SK-N-SH treated with all-trans-retinoic acid at 6 μM for 48 hours (cell line): ENCODE measurements around the gene MEPCE.

Experiments used
- ATAC-seq: fragments of 200-7000 bp; cut with Tn5 transposase; 3 replicates; pipeline ENCODE4 v1.9.1; 2020; ENCODE audit warnings: mild to moderate bottlenecking, moderate library complexity
- ARNTL ChIP-seq: fragments of 450-650 bp; formaldehyde crosslinking; IDR thresholded peaks from 2 replicates; pipeline ENCODE4 v1.5.0; 2020; ENCODE audit warnings: low read depth, mild to moderate bottlenecking, moderate library complexity, borderline replicate concordance
- BACH2 ChIP-seq: fragments of 250-450 bp; sonication (Bioruptor Pico); IDR thresholded peaks from 2 replicates; pipeline ENCODE4 v1.9.0; 2021; ENCODE audit warnings: mild to moderate bottlenecking, borderline replicate concordance
- CREB5 ChIP-seq: fragments of 250-450 bp; sonication (Bioruptor Pico); IDR thresholded peaks from 2 replicates; pipeline ENCODE4 v1.5.1; 2020; ENCODE audit warnings: low read depth, mild to moderate bottlenecking, moderate library complexity
- CSDC2 ChIP-seq: fragments of 250-450 bp; sonication (Bioruptor Pico); IDR thresholded peaks from 2 replicates; pipeline ENCODE4 v1.5.0; 2020; ENCODE audit warnings: mild to moderate bottlenecking, moderate library complexity
- ESRRG ChIP-seq: fragments of 250-450 bp; sonication (Bioruptor Pico); IDR thresholded peaks from 2 replicates; pipeline ENCODE4 v1.6.1; 2021; ENCODE audit warnings: mild to moderate bottlenecking
- GLIS3 ChIP-seq: fragments of 250-450 bp; sonication (Bioruptor Pico); IDR thresholded peaks from 2 replicates; pipeline ENCODE4 v1.5.0; 2020; ENCODE audit warnings: mild to moderate bottlenecking, moderate library complexity
- ISL1 ChIP-seq: fragments of 250-450 bp; sonication (Bioruptor Pico); IDR thresholded peaks from 2 replicates; pipeline ENCODE4 v2.1.2; 2022; ENCODE audit warnings: mild to moderate bottlenecking, moderate library complexity
- OSR1 ChIP-seq: fragments of 250-450 bp; sonication (Bioruptor Pico); IDR thresholded peaks from 2 replicates; pipeline ENCODE4 v1.8.0; 2022; ENCODE audit warnings: moderate library complexity, mild to moderate bottlenecking, inconsistent platforms
- POU6F1 ChIP-seq: fragments of 250-450 bp; sonication (Bioruptor Pico); IDR thresholded peaks from 2 replicates; pipeline ENCODE4 v1.8.0; 2021; ENCODE audit warnings: low read depth, mild to moderate bottlenecking, moderate library complexity, borderline replicate concordance
- PPARA ChIP-seq: fragments of 250-450 bp; sonication (Bioruptor Pico); IDR thresholded peaks from 2 replicates; pipeline ENCODE4 v1.5.0; 2020; ENCODE audit warnings: mild to moderate bottlenecking, borderline replicate concordance
- SNAI2 ChIP-seq: fragments of 250-450 bp; sonication (Bioruptor Pico); IDR thresholded peaks from 2 replicates; pipeline ENCODE4 v1.5.0; 2020; ENCODE audit warnings: mild to moderate bottlenecking, moderate library complexity
- TCF4 ChIP-seq: fragments of 250-450 bp; sonication (Bioruptor Pico); IDR thresholded peaks from 2 replicates; pipeline ENCODE4 v1.8.0; 2021; ENCODE audit warnings: mild to moderate bottlenecking, moderate library complexity, borderline replicate concordance
- TOX ChIP-seq: fragments of 250-450 bp; sonication (Bioruptor Pico); IDR thresholded peaks from 2 replicates; pipeline ENCODE4 v1.8.0; 2021; ENCODE audit warnings: mild to moderate bottlenecking, moderate library complexity, borderline replicate concordance
- TSHZ2 ChIP-seq: fragments of 250-450 bp; sonication (Bioruptor Pico); IDR thresholded peaks from 2 replicates; pipeline ENCODE4 v1.5.0; 2020; ENCODE audit warnings: mild to moderate bottlenecking, moderate library complexity
- ZC3H10 ChIP-seq: fragments of 250-450 bp; sonication (Bioruptor Pico); IDR thresholded peaks from 2 replicates; pipeline ENCODE4 v1.5.1; 2021; ENCODE audit warnings: mild to moderate bottlenecking, moderate library complexity
- ZFP3 ChIP-seq: fragments of 250-450 bp; sonication (Bioruptor Pico); IDR thresholded peaks from 2 replicates; pipeline ENCODE4 v1.5.0; 2020; ENCODE audit warnings: mild to moderate bottlenecking, moderate library complexity
- ZFP30 ChIP-seq: fragments of 450-650 bp; formaldehyde crosslinking; IDR thresholded peaks from 2 replicates; pipeline ENCODE4 v1.5.0; 2022; ENCODE audit warnings: mild to moderate bottlenecking, moderate library complexity
- ZNF565 ChIP-seq: fragments of 450-650 bp; formaldehyde crosslinking; conservative IDR thresholded peaks from 2 replicates; pipeline ENCODE4 v1.5.0; 2020; ENCODE audit warnings: low read depth, mild to moderate bottlenecking, moderate library complexity
- ZNF70 ChIP-seq: fragments of 450-650 bp; formaldehyde crosslinking; IDR thresholded peaks from 2 replicates; pipeline ENCODE4 v1.5.0; 2020; ENCODE audit warnings: mild to moderate bottlenecking, moderate library complexity
- ZNF8 ChIP-seq: fragments of 450-650 bp; formaldehyde crosslinking; IDR thresholded peaks from 2 replicates; pipeline ENCODE4 v1.5.0; 2020; ENCODE audit warnings: mild to moderate bottlenecking, moderate library complexity
- TF ChIP-seq, protein P1 (sequence below): fragments of 250-450 bp; sonication (Bioruptor Pico); IDR thresholded peaks from 2 replicates; pipeline ENCODE4 v1.8.0; 2020; ENCODE audit warnings: mild to moderate bottlenecking, moderate library complexity, borderline replicate concordance
- TF ChIP-seq, protein P2 (sequence below): fragments of 250-450 bp; sonication (Bioruptor Pico); IDR thresholded peaks from 2 replicates; pipeline ENCODE4 v1.5.1; 2021; ENCODE audit warnings: mild to moderate bottlenecking, moderate library complexity

Gene MEPCE

GRCh38 chr7:100398239-100398638, 31.4 kb upstream of the MEPCE start:
- no peak for ATAC-seq
- TF ChIP-seq ZNF8 (CRISPR knock-in tag): no peak
- no peak for TF ChIP-seq BACH2 (CRISPR knock-in tag)
- no peak for TF ChIP-seq ZNF70 (CRISPR knock-in tag)
- no peak for TF ChIP-seq ZC3H10 (CRISPR knock-in tag)
- no peak for TF ChIP-seq TOX (CRISPR knock-in tag)
- no peak for TF ChIP-seq ZNF565 (CRISPR knock-in tag)
- no peak for TF ChIP-seq ARNTL (CRISPR knock-in tag)
- TF ChIP-seq SNAI2 (CRISPR knock-in tag): no peak
- no peak for TF ChIP-seq ESRRG
- TF ChIP-seq ZFP3: no peak
- no peak for TF ChIP-seq CREB5 (CRISPR knock-in tag)
- no peak for TF ChIP-seq TCF4 (CRISPR knock-in tag)
- TF ChIP-seq, protein P1, sequence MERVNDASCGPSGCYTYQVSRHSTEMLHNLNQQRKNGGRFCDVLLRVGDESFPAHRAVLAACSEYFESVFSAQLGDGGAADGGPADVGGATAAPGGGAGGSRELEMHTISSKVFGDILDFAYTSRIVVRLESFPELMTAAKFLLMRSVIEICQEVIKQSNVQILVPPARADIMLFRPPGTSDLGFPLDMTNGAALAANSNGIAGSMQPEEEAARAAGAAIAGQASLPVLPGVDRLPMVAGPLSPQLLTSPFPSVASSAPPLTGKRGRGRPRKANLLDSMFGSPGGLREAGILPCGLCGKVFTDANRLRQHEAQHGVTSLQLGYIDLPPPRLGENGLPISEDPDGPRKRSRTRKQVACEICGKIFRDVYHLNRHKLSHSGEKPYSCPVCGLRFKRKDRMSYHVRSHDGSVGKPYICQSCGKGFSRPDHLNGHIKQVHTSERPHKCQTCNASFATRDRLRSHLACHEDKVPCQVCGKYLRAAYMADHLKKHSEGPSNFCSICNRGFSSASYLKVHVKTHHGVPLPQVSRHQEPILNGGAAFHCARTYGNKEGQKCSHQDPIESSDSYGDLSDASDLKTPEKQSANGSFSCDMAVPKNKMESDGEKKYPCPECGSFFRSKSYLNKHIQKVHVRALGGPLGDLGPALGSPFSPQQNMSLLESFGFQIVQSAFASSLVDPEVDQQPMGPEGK (CRISPR knock-in tag): no peak

GRCh38 chr7:100400041-100400440, 29.6 kb upstream of the MEPCE start:
- no peak for ATAC-seq
- TF ChIP-seq TSHZ2 (no peak), ZFP30 (CRISPR knock-in tag) (no peak), ZFP3 (no peak), ZC3H10 (CRISPR knock-in tag) (no peak), PPARA (CRISPR knock-in tag) (no peak), CSDC2 (no peak), OSR1 (no peak), TOX (CRISPR knock-in tag) (no peak), GLIS3 (CRISPR knock-in tag) (no peak), ISL1 (CRISPR knock-in tag) (no peak), ZNF565 (CRISPR knock-in tag) (no peak)
- TF ChIP-seq, protein P2, sequence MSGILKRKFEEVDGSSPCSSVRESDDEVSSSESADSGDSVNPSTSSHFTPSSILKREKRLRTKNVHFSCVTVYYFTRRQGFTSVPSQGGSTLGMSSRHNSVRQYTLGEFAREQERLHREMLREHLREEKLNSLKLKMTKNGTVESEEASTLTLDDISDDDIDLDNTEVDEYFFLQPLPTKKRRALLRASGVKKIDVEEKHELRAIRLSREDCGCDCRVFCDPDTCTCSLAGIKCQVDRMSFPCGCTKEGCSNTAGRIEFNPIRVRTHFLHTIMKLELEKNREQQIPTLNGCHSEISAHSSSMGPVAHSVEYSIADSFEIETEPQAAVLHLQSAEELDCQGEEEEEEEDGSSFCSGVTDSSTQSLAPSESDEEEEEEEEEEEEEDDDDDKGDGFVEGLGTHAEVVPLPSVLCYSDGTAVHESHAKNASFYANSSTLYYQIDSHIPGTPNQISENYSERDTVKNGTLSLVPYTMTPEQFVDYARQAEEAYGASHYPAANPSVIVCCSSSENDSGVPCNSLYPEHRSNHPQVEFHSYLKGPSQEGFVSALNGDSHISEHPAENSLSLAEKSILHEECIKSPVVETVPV (CRISPR knock-in tag): no peak

- TF ChIP-seq ZNF8 (CRISPR knock-in tag) (no peak), POU6F1 (CRISPR knock-in tag) (no peak), ZC3H10 (CRISPR knock-in tag) (no peak), ZFP30 (CRISPR knock-in tag) (no peak), TSHZ2 (no peak), SNAI2 (CRISPR knock-in tag) (no peak), PPARA (CRISPR knock-in tag) (no peak), ZNF565 (CRISPR knock-in tag) (no peak)
- TF ChIP-seq, protein P2 (CRISPR knock-in tag): no peak
- peak; percentile 76 for ATAC-seq
Measured at GRCh38 chr7:100400656-100401055, 29.0 kb upstream of the MEPCE start.
